HG03342 (cell line): Measurements from ENCODE around the gene TSHZ2.
"Not testable (repeated sequence)": the region's sequence is repeated elsewhere in the genome, so short reads cannot be mapped to it uniquely, and the experiment has no call there.

Experiments
- ATAC-seq: cut with Tn5 transposase; IDR thresholded peaks from one replicate; pipeline ENCODE4 v1.9.1; 2021; ENCODE audit warnings: mild to moderate bottlenecking, moderate library complexity; ENCODE audit not compliant: unreplicated experiment

The TSHZ2 gene

DNA sequence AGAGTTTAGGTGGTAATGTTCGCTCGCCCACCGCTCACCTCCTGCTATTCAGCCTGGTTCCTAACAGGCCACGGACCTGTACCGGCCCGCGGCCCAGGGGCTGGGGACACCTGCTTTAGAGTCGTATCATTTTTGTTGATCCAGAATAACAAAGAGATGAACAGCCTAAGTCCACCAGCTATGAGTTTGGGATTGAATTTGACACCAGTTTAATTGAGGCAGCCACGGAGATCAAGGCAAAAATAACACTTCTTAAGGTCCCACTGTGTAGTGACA lies 108.5 kb downstream of the TSHZ2 start:
- ATAC-seq = no peak

- no peak for ATAC-seq
These were observed 109.1 kb downstream of the TSHZ2 start for GRCh38 chr20:53080969-53081871.

DNA sequence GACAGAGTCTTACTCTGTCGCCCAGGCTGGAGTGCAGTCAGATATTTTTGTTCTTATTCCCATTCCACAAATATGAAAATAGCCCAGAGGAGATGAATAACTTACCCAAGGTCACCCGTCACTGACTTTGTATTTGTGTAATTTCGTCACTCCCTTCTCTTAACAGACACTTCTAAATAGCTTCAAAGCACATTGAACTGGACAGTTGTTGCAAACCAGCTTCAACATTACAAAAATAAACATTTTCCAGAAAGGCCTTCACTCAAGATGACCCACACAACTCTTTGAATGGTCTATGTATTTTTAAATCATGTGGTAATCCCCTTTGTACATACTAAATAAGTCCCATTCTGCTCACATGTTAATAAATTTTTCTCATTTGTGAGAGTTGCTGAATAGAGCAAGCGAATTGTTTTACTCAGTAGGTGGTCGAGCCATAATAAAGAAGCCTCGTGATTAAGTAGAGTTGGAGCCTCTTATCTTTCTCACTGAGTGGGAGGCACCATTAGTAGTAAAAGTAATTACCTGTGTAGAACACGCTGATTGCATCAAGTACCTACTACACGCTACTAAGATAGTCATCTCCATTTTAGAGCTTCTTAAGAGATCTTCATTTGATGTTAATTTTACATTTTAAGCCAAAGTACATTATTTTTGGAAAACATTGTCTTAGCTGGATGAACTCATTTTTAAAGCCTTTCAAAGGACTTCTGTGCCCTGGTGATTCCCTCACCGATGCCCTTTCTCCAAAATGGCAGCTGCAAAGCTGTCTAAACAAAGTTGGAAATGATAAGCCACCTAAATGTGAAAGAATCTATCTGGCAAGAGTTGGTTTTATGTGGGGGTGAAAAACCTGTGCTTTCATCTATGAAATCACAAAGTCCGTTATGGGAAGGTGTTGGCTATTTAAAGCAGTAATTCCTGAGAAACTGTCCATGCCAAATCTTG lies 110.0 kb downstream of the TSHZ2 start:
- no peak for ATAC-seq

GRCh38 chr20:53083411-53083810 lies 111.3 kb downstream of the TSHZ2 start:
- ATAC-seq = no peak

GRCh38 chr20:53084408-53084997 lies 112.3 kb downstream of the TSHZ2 start:
- no peak for ATAC-seq

- ATAC-seq = no peak
These were observed 113.6 kb downstream of the TSHZ2 start for GRCh38 chr20:53085720-53086119.

DNA sequence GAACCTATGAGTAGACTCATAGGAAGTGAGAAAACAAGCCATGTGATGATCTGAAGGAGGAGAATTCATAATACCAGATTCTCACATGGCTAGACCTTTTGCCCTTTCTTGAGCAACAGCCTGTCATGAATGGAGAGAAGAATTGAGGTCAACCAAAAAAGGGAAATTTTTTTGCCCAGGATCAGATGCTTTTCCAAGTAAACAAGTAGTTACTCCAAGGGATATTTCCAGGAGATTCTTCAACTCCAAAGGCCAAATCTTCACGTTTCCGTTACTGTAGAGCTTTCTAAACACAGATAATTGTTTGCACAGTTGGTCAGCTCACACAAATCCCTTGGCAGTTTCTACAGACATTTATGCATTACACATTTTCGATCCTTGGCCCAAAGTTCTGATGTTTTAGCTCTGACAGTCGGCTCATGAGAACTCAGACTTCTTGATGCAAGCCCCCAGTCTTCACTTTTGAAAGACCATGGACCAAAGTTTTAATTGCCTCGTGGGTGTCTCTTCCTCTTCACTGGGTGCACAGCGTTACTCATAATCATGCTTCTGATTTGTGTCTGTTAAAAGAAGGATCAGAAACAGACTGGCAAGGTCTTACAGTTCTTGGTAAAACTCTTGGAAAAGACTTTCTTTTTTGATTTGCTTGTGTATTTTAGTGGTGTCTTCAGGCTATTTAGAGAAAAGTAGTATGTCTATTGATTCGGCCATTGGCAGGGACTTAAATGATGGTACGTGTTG lies 115.0 kb downstream of the TSHZ2 start:
- no peak for ATAC-seq

- no peak for ATAC-seq
These were observed 116.6 kb downstream of the TSHZ2 start for GRCh38 chr20:53088786-53089185.

DNA sequence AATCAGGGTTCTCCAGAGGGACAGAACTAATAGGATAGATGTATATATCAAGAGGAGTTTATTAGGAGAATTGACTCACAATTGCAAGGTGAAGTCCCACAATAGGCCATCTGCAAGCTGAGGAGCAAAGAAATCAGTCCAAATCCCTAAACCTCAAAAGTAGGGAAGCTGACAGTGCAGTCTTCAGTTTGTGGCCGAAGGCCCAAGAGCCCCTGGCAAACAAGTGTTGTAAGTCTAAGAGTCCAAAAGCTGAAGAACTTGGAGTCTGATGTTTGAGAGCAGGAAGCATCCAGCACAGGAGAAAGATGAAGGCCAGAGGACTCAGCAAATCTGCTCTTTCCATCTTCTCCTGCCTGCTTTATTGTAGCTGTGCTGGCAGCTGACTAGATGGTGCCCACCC lies 117.7 kb downstream of the TSHZ2 start:
- ATAC-seq = not testable (repeated sequence)

DNA sequence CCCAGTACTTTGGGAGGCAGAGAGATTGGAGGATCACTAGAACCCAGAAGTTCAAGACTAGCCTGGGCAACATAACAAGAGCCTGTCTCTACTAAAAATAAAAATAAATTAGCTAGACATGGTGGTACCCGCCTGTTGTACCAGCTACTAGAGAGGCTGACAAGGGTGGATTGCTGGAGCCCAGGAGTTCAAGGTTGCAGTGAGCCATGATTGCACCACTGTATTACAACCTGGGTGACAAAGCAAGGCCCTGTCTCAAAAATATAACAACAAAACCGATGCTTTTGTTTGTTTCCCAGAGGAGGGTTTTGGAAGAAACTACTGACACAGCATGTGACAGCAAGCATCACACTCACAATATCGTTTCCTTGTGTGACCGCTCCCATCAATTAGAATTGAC lies 119.6 kb downstream of the TSHZ2 start:
- no peak for ATAC-seq

- no peak for ATAC-seq
These were observed 120.7 kb downstream of the TSHZ2 start for GRCh38 chr20:53092772-53093300.

DNA sequence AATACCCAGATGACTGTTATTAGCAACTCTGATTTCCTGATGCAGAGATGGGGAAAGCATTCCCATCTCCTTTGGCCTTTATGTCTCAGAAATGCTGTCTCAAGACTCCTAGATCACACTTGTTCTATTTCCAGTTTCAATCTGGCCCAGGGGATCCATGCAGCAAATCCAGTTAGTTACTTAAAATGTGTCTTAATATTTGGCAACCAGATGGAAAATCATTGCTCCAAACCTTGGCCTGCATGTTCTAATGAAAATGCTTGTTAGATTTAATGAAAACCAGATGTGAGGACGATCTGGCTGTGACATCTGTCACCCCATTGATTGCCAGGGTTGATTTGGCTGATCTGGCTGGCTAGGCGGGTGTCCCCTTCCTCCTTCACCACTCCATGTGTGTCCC lies 125.2 kb downstream of the TSHZ2 start:
- no peak for ATAC-seq

GRCh38 chr20:53097791-53098190 lies 125.6 kb downstream of the TSHZ2 start:
- ATAC-seq = no peak

- ATAC-seq = no peak
These were observed 126.5 kb downstream of the TSHZ2 start for GRCh38 chr20:53098621-53099020.

DNA sequence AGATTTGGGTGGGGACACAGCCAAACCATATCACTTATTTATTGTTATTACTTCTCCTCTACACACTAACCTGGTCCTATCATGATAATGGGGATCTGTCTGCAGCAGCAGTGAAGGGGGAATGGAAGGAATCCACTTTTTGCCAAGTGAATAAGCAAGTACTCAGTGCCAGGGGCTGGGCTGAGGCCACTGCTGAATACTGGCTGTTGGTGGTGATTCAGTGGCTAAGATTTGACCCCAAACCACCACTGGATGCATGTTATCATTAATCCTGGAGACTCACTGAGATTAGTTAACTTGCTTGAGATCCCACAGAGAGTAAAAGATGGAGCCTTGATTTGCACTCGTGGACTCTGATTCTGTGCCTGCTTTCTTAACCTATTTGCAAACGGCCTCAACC lies 127.7 kb downstream of the TSHZ2 start:
- ATAC-seq = no peak

DNA sequence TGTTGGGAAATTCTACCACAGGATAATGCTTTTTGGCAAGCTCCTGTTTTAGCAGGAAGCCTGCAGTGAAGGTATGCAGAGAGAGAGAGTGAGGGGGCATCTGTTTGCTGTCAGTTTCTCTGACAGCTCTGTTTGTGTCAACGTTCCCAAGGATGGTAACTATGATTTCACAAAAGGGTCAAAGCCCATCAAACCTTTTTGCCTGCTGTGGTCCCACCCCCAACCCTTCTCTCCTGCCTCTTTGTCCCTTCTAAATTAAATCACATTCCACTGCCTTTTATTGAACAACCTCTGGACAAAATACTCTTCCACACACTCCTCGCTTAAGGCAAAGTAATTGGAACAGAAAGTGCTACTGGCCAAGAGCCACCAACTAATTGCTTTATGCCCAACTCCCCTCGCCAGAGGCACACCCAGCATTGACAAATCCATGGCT lies 128.3 kb downstream of the TSHZ2 start:
- ATAC-seq = no peak

DNA sequence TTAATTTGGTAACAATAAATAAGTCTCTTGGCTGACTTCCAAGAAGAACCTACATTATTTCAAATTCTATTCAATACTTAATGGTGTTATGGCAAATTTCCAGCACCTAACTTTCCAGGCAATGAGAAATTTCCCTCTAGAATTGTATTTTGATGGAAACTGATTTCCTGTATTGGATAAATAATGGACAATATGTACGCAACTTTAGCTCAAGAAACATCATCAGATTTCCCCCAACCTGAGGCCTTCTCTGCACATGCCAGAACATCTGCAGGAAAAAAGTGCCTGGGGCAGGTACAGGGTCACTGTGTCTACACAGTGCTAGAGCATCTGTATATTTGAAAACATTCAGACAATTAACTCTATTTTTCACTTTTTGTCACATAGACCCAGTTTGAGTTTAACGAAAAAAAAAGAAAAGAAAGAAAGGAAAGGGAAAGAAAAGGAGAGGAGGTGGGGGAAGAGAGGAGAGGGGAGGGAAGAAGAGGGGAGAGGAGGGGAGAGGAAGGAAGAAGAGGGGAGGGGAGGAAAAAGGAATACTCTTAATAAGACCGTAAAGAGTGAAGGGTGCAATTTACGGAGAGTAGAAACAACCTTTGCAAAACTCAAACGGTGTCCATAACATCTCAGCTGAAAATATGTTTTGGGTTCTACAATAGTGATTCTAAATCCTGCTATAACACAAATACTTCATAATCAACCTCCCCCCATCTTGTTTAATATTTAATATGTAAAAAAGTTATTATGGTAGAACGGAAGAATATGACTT lies 130.0 kb downstream of the TSHZ2 start:
- no peak for ATAC-seq

GRCh38 chr20:53103124-53103523 lies 131.0 kb downstream of the TSHZ2 start:
- ATAC-seq = no peak

- ATAC-seq = no peak
These were observed 132.7 kb downstream of the TSHZ2 start for GRCh38 chr20:53104884-53105283.

DNA sequence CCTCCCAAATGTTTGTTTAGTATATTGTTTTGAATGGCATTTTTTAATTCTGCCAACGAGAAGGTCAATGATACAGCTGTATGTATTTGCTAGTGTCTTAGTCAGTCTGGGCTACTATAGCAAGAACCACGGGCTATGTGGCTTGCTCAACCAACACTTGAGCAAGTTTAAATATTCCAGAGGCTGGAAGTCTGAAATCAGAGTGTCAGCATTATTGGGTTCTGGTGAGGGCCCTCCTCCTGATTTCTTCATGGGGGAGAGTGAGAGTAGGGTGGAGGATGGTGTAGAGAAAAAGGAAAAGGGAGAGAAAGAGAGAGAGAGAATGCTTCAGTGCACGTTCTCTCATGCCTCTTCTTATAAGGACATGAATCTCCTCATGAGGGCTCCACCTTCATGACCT lies 144.6 kb downstream of the TSHZ2 start:
- ATAC-seq = no peak
